GM18508 (cell line): ENCODE results near the gene FAM124A.

Experiments
- ATAC-seq: cut with Tn5 transposase; IDR thresholded peaks from one replicate; pipeline ENCODE4 v1.9.1; 2021; ENCODE audit warnings: moderate number of reproducible peaks; ENCODE audit not compliant: insufficient read depth, unreplicated experiment

FAM124A gene

DNA sequence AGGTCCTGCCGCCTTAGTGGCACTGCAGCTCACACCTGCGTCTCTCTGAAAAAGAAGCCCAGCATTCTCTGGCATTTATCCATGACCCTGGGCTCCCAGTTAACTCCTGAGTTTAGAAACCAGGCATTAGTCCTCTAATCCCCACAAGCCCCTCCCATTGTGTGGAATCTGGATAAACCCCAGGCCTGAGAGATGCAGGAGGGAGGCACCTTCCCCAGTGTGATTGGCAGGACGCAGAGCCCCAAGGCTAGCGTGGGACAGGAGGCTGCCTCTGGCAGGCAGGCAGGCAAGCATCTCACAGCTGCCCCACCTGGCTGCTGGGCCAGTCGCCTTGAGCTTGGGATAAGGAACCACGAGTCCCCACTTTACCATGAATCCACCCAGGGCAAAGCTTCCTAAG is 106.3 kb downstream of the FAM124A start:
- ATAC-seq = no peak

DNA sequence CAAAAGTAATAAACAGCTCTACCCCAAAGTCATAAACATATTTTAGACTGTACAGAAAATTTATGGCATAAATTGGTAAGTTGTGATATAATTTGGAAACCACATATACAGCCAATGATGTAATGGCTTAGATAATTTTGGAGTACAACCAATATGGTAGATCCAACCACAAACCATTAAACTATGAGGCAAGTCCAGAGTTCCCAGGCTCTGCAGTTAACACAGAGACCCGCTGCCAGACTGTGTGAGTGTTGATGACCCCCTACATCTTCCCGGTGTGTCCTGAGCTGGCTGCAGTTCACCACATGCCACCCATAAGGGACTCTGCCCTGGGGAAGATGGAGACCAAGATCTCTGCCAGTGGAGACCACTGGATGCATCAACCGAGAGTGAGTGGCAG is 107.4 kb downstream of the FAM124A start:
- no peak for ATAC-seq

DNA sequence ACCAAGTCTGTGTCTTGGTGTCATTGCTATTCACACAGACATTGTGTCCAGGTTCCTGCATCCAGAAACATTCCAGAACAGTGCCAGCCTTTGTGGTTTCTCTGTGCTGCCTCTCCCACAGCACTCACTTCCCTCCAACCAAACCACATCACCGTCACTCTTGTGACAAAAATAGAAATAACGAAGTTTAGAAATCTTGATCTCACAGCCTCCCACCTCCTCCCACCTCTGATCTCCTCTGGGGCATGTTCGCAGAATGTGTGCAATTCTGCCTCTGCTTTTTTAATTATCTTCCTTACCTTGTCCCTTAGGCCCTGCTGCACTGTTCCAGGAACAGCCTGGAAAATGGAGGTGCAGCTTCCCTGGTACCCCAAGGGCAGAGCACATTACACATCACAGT is 108.6 kb downstream of the FAM124A start:
- no peak for ATAC-seq

DNA sequence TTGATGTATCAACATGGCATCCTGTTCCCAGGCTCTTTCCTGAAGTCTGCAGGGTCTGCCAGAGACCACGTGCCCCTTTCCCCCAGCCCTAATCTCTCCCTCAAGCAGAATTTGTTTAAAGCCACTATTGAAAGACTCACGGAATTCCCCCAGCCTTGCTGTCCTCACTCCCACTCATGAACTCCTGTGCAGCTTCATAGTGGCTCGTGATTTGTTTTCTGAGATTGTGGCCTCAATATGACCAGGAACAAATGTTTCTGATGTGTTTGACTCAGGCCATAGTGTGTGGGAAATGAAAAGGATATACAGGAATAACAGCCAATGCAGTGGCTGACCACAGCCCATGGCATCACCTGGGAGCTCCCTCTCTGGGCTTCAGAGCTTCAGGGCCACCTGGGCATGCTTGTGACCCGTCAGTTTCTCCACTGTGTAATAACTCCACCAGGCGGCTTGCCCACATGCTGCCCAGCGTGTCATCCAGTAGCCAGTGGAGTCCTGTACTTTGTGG is 109.2 kb downstream of the FAM124A start:
- ATAC-seq = no peak

DNA sequence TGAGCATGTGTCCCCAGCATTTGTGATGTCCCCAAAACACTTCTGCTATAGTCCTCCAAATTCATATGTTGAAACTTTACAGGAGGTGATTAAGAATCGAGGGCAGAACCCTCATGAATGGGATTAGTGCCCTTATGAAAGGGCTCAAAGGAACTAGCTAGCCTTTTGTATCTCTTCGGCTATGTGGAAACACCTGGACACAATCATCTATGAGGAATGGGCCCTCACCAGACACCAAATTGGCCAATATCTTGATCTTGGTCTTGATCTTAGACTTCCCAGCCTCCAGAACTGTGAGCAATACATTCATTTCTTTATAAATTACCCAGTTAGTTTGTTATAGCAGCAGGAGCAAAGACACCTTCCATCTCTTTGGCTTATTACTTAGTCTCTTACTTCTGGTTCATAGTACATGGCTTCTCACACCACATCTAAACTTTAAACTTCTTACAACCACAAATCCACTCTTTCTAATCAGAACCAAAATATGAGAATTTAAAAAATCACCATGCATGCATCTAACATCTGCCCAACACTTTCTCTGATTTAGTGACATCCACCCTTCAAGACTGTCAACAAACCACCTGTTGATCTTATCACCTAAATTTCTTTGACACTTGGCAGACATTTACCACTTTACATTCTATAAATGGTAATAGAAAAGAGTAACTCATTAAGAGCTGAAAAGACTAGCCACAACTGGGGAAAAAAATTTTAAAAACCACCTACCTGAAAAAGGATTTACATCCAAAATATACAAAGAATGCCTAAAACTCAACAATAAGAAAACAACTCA is 110.6 kb downstream of the FAM124A start:
- no peak for ATAC-seq

DNA sequence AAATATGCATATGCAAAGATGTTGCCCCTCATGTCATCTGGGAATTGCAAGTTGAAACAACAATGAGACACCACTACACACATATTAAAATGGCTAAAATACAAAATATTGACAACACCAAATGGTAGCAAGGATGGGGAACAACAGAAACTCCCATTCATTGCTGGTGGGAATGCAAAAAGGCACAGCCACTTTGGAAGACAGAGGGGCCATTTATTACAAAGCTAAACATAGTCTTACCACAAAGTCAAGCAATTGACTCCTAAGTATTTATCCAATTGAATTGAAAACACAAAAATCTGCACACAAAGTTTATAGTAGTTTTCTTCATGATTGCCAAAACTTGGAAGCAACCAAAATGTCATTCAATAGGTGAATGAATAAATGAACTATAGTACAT is 111.2 kb downstream of the FAM124A start:
- ATAC-seq = no peak

DNA sequence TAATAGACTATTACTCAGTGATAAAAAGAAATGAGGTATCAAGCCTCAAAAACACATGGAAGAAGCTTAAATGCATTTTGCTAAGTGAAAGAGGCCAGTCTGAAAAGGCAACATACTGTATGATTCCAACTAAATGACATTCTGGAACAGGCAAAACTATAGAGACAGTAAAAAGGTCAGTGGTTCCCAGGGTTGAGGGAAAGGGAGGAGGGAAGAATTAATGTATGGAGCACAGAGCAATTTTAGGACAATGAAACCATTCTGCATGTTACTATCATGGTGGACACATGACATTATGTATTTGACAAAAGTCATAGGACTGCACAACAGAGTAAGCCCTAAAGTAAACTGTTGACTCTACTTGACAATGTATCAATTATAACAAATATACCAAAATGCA is 111.6 kb downstream of the FAM124A start:
- ATAC-seq = no peak
